Vagina (tissue), 2 donors: Measurements from ENCODE around the gene LIN37.

Experiments used
- POLR2A ChIP-seq, 2 donors: fragments of 450-650 bp; IDR thresholded peaks; one replicate each; pipeline ENCODE4 v1.6.1; 2017; ENCODE audit warnings: antibody characterized with exemption in 2 of 2, mild to moderate bottlenecking in 2 of 2, moderate library complexity in 2 of 2
- TF ChIP-seq, protein P1 (sequence below), 3 experiments: fragments of 450-650 bp in 2 of 3; fragments of 200-600 bp in 1 of 3; sonication (generic) in 1 of 3; IDR thresholded peaks; one replicate each; pipeline ENCODE4 v1.5.1; 2017 to 2019; ENCODE audit warnings: antibody characterized with exemption in 3 of 3, mild to moderate bottlenecking in 2 of 3, moderate library complexity in 2 of 3

DNA sequence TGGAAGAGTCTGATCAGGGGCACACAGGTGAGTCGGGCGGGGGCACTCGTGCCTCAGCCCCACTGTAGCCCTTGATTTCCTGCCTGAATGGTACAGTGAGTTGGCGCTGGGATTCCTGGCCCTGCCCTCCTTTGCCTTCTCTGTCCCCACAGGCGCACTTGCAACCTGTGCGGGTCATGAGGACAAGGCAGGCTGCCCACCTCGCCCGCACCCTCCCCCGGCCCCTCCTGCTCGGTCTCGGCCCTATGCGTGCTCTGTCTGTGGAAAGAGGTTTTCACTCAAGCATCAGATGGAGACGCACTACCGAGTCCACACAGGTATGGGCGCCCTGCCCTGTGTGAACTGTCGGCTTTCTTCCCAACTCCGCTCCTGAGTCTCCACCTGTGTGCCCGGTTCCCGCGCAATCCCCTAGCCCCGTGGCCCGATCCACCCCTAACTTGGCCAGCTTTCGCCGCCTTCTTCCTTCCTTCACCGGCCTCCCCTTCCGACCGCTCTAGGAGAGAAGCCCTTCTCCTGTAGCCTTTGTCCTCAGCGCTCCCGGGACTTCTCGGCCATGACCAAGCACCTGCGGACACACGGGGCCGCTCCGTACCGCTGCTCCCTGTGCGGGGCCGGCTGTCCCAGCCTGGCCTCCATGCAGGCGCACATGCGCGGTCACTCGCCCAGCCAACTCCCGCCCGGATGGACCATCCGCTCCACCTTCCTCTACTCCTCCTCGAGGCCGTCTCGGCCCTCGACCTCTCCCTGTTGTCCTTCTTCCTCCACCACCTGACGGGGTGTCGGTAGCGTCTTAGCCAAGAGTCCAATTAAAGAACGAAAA, 32.2 kb upstream of the LIN37 start:
- TF ChIP-seq, protein P1, sequence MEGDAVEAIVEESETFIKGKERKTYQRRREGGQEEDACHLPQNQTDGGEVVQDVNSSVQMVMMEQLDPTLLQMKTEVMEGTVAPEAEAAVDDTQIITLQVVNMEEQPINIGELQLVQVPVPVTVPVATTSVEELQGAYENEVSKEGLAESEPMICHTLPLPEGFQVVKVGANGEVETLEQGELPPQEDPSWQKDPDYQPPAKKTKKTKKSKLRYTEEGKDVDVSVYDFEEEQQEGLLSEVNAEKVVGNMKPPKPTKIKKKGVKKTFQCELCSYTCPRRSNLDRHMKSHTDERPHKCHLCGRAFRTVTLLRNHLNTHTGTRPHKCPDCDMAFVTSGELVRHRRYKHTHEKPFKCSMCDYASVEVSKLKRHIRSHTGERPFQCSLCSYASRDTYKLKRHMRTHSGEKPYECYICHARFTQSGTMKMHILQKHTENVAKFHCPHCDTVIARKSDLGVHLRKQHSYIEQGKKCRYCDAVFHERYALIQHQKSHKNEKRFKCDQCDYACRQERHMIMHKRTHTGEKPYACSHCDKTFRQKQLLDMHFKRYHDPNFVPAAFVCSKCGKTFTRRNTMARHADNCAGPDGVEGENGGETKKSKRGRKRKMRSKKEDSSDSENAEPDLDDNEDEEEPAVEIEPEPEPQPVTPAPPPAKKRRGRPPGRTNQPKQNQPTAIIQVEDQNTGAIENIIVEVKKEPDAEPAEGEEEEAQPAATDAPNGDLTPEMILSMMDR (IDR thresholded peaks at IDR 0.05): no peak
- TF ChIP-seq POLR2A (IDR thresholded peaks at IDR 0.05): no peak
